ENCODE measurements around the gene CDCP2.

Gene CDCP2

DNA sequence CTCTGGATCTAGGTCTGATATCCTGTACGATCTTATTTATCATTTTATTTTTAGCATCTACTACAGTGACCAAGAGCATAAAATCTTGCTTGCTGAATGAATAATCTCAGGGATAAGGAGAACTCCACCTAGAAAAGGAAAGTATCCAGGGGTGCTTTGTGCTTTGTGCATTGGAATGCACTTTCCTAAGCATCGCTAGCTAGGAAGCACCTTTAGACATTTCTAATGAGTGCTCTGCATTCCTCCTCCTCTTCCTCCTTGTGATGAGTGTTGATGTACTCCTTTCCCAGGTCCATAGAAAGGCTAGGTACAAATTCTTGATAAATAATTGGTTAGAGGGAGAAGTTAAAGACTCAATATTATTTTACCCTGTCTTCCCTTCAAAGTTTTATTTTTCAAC lies 68.0 kb downstream of the CDCP2 start:
- DNase-seq = no peak

All from NCI-H187 treated with DMSO at 0.1 percent for 48 hours (cell line).